ENCODE results near the gene ARHGAP36. TPM values are rescaled to one million over a fixed set of nuclear protein-coding genes. Genes with fewer than 3 reads are reported as not detected.

ARHGAP36 gene
- total RNA-seq, 4 donors from 2014 or later = not detected

GRCh38 chrX:131066237-131066636 lies 8.1 kb downstream of the ARHGAP36 start:
- H3K9me3 ChIP-seq = no peaks in the 10 kb centered on the region
- no peak for DNase-seq
- WGBS, 2 donors (ENCODE audit: low coverage in 1 of 2) = 53 to 100% methylated on average over 1 to 3 of the region's 3 CpGs
- intact Hi-C loops (cut with DNase I; ENCODE audit: low total_unique reads) (no loop called here), in situ Hi-C loops (cut with MboI; ENCODE audit: low pct_ligation_motif_present in 1 of 4, low pct_unique_long_range_greater_than_20kb in 1 of 4, low sequenced_read_pairs in 3 of 4) (no loop called here)
- no peaks in the 10 kb centered on the region for H3K4me1 ChIP-seq
- H3K27me3 ChIP-seq = peaks cover 30% of the 10 kb centered on the region
- H3K27ac ChIP-seq = no peak overlapping the region
- H3K36me3 ChIP-seq = no peaks in the 10 kb centered on the region
- no peak for TF ChIP-seq POLR2AphosphoS5 (IDR thresholded peaks at IDR 0.05)
- no peak for TF ChIP-seq POLR2A (IDR thresholded peaks at IDR 0.05)
- TF ChIP-seq EP300 (IDR thresholded peaks at IDR 0.05; ENCODE audit: low read depth) = no peak
- H3K4me3 ChIP-seq = no peak overlapping the region

GRCh38 chrX:131067216-131067615 lies 9.1 kb downstream of the ARHGAP36 start:
- in situ Hi-C loops (cut with MboI; ENCODE audit: low pct_ligation_motif_present in 1 of 4, low pct_unique_long_range_greater_than_20kb in 1 of 4, low sequenced_read_pairs in 3 of 4) (no loop called here), intact Hi-C loops (cut with DNase I; ENCODE audit: low total_unique reads) (no loop called here)
- WGBS, 2 donors (ENCODE audit: low coverage in 1 of 2) = 35% methylated on average over 17 of the region's 19 CpGs; no CpG with 5 or more reads in 1 of the 2 donors
- no peaks in the 10 kb centered on the region for H3K9me3 ChIP-seq
- no peak overlapping the region for H3K27ac ChIP-seq
- no peak for TF ChIP-seq POLR2A (IDR thresholded peaks at IDR 0.05)
- TF ChIP-seq POLR2AphosphoS5 (IDR thresholded peaks at IDR 0.05) = no peak
- no peak for TF ChIP-seq EP300 (IDR thresholded peaks at IDR 0.05; ENCODE audit: low read depth)
- TF ChIP-seq, protein P1, sequence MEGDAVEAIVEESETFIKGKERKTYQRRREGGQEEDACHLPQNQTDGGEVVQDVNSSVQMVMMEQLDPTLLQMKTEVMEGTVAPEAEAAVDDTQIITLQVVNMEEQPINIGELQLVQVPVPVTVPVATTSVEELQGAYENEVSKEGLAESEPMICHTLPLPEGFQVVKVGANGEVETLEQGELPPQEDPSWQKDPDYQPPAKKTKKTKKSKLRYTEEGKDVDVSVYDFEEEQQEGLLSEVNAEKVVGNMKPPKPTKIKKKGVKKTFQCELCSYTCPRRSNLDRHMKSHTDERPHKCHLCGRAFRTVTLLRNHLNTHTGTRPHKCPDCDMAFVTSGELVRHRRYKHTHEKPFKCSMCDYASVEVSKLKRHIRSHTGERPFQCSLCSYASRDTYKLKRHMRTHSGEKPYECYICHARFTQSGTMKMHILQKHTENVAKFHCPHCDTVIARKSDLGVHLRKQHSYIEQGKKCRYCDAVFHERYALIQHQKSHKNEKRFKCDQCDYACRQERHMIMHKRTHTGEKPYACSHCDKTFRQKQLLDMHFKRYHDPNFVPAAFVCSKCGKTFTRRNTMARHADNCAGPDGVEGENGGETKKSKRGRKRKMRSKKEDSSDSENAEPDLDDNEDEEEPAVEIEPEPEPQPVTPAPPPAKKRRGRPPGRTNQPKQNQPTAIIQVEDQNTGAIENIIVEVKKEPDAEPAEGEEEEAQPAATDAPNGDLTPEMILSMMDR (IDR thresholded peaks at IDR 0.05) = no peak
- no peak overlapping the region for H3K4me3 ChIP-seq
- peaks cover 30% of the 10 kb centered on the region for H3K27me3 ChIP-seq
- H3K36me3 ChIP-seq = no peaks in the 10 kb centered on the region
- H3K4me1 ChIP-seq = no peaks in the 10 kb centered on the region
- DNase-seq = no peak

DNA sequence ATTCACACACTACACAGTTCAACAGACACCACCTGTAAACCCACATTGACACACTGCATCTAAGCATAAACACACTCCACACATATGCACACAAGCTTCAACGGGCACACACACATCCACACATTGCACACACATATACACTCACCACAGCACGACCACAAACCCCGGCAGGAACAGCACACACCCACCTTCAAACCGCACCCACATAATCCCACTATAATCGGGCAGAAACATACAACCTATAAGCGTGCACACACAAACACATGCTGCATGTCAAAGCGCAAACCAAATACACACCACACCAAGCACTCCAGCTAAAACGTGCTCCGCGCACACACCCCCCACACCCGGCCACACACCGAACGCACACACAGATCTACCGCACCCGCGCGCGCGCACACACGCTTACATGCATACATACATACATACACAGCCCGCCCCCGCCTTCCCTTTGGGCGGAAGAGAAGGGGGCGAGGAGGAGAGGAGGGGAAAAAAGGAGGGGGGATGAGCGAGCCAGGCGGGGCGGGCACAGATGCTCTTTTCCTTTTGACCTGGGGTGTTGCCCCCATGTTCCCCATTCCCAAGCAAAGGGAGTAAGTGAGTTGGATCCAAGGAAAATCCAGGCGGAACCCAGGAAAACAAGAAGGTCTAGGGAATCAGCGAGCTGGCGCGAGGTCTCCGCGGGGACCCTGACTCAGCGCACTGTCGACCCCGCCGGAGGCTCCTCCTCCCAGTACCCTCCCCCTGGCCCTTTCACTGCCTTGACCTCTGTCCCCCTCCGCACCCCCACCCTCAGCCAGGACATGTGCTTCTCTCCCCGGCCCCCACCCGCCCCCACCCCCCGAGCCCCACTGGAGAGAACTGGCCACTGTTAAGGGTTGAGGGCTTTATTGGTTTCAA lies 9.9 kb downstream of the ARHGAP36 start:
- TF ChIP-seq, protein P1 (IDR thresholded peaks at IDR 0.05) = no peak
- TF ChIP-seq POLR2AphosphoS5 (IDR thresholded peaks at IDR 0.05) = no peak
- TF ChIP-seq EP300 (IDR thresholded peaks at IDR 0.05; ENCODE audit: low read depth) = no peak
- no peak for TF ChIP-seq POLR2A (IDR thresholded peaks at IDR 0.05)
- Histone ChIP-seq H3K9me3 (no peaks in the 10 kb centered on the region), H3K36me3 (no peaks in the 10 kb centered on the region), H3K4me1 (no peaks in the 10 kb centered on the region), H3K27me3 (peaks cover 38% of the 10 kb centered on the region), H3K4me3 (no peak overlapping the region), H3K27ac (no peak overlapping the region)
- 57% methylated on average over 38 of the region's 41 CpGs; no CpG with 5 or more reads in 1 of the 2 donors for WGBS, 2 donors (ENCODE audit: low coverage in 1 of 2)
- no peak for DNase-seq
- in situ Hi-C loops (cut with MboI; ENCODE audit: low pct_ligation_motif_present in 1 of 4, low pct_unique_long_range_greater_than_20kb in 1 of 4, low sequenced_read_pairs in 3 of 4) (no loop called here), intact Hi-C loops (cut with DNase I; ENCODE audit: low total_unique reads) (no loop called here)

- in situ Hi-C loops (cut with MboI; ENCODE audit: low pct_ligation_motif_present in 1 of 4, low pct_unique_long_range_greater_than_20kb in 1 of 4, low sequenced_read_pairs in 3 of 4) (no loop called here), intact Hi-C loops (cut with DNase I; ENCODE audit: low total_unique reads) (no loop called here)
- no peaks in the 10 kb centered on the region for H3K4me1 ChIP-seq
- H3K27ac ChIP-seq = no peak overlapping the region
- no peak for DNase-seq
- TF ChIP-seq, protein P1 (IDR thresholded peaks at IDR 0.05) = peak in 1 of 5 experiments; percentile 20
- TF ChIP-seq POLR2A (IDR thresholded peaks at IDR 0.05) (no peak), EP300 (IDR thresholded peaks at IDR 0.05; ENCODE audit: low read depth) (no peak)
- WGBS, 2 donors (ENCODE audit: low coverage in 1 of 2) = 33% methylated on average over 26 of the region's 26 CpGs; no CpG with 5 or more reads in 1 of the 2 donors
- H3K9me3 ChIP-seq = no peaks in the 10 kb centered on the region
- H3K27me3 ChIP-seq = peaks cover 45% of the 10 kb centered on the region
- no peak overlapping the region for H3K4me3 ChIP-seq
- H3K36me3 ChIP-seq = no peaks in the 10 kb centered on the region
Measured at GRCh38 chrX:131068945-131069719, 11.0 kb downstream of the ARHGAP36 start.
